GM12864 (cell line): ENCODE results near the gene CAT.

Experiments
- DNase-seq: peaks from one replicate; pipeline ENCODE4 v3.0.0-alpha.2; 2011; ENCODE audit warnings: low read depth
- H3K4me3 ChIP-seq: 2 replicates; pipeline ENCODE4 v1.5.1; 2011; ENCODE audit warnings: mild to moderate bottlenecking, low read depth, low read length, control low read depth
- CTCF ChIP-seq: IDR thresholded peaks from 2 replicates; pipeline ENCODE4 v1.5.1; 2011; ENCODE audit warnings: low read depth, mild to moderate bottlenecking, moderate library complexity, low read length, control low read depth, inconsistent platforms; ENCODE audit errors: missing control alignments

The CAT gene

GRCh38 chr11:34466802-34467488 lies 28.2 kb downstream of the CAT start:
- TF ChIP-seq CTCF = no peak

GRCh38 chr11:34468209-34468841 lies 29.6 kb downstream of the CAT start:
- H3K4me3 ChIP-seq = no peak overlapping the region
- peak; percentile 92 for TF ChIP-seq CTCF
- peak; percentile 41 for DNase-seq

More at GRCh38 chr11:34466802-34467488, 28.2 kb downstream of the CAT start:
- H3K4me3 ChIP-seq = no peak overlapping the region
- no peak for DNase-seq

GRCh38 chr11:34473603-34474169 lies 35.0 kb downstream of the CAT start:
- no peak overlapping the region for H3K4me3 ChIP-seq
- no peak for DNase-seq
- no peak for TF ChIP-seq CTCF

- DNase-seq = no peak
- TF ChIP-seq CTCF = no peak
- H3K4me3 ChIP-seq = no peak overlapping the region
Measured at GRCh38 chr11:34475656-34476055, 36.9 kb downstream of the CAT start.

GRCh38 chr11:34476849-34477248 lies 38.1 kb downstream of the CAT start:
- DNase-seq = no peak
- TF ChIP-seq CTCF = no peak

GRCh38 chr11:34478845-34479663 lies 40.3 kb downstream of the CAT start:
- no peak for DNase-seq
- H3K4me3 ChIP-seq = no peak overlapping the region
- no peak for TF ChIP-seq CTCF

More at GRCh38 chr11:34476849-34477248, 38.1 kb downstream of the CAT start:
- H3K4me3 ChIP-seq = no peak overlapping the region
